Calu3 (cell line): Measurements from ENCODE around the gene SYTL1. TPM values are rescaled to one million over a fixed set of nuclear protein-coding genes. Genes with fewer than 3 reads are reported as not detected.

Source experiments
- BruUV-seq: library from RNA; stranded (reverse); fragments of 400-500 nt; replicated peaks from 2 replicates; lab custom pipeline; 2021; lab: Mats Ljungman, UMichigan
- CTCF ChIA-PET: fragments of 300-600 bp; sonication (Branson Sonifier 250); formaldehyde crosslinking; loops from one replicate; lab custom pipeline; 2022; ENCODE audit warnings: antibody characterized with exemption; lab: Charles Lee
- DNase-seq: peaks from one replicate; pipeline ENCODE4 v3.0.0; 2022
- H3K27ac Mint-ChIP-seq: one replicate; pipeline ENCODE4 v1.8.0; 2022; ENCODE audit warnings: mixed read lengths; ENCODE audit not compliant: unreplicated experiment
- H3K27me3 Mint-ChIP-seq: one replicate; pipeline ENCODE4 v1.8.0; 2022; ENCODE audit warnings: mixed read lengths; ENCODE audit not compliant: unreplicated experiment
- H3K36me3 Mint-ChIP-seq: one replicate; pipeline ENCODE4 v1.8.0; 2022; ENCODE audit warnings: mild to moderate bottlenecking, moderate library complexity, mixed read lengths; ENCODE audit not compliant: insufficient read depth, unreplicated experiment
- H3K4me1 Mint-ChIP-seq: one replicate; pipeline ENCODE4 v1.8.0; 2022; ENCODE audit warnings: mild to moderate bottlenecking, low read depth, mixed read lengths; ENCODE audit not compliant: unreplicated experiment
- H3K4me3 Mint-ChIP-seq: one replicate; pipeline ENCODE4 v1.8.0; 2022; ENCODE audit warnings: mild to moderate bottlenecking, low read depth, moderate library complexity, mixed read lengths; ENCODE audit not compliant: unreplicated experiment
- H3K9me3 Mint-ChIP-seq: one replicate; pipeline ENCODE4 v1.8.0; 2022; ENCODE audit warnings: low read depth, mixed read lengths; ENCODE audit not compliant: unreplicated experiment
- CTCF ChIP-seq: fragments of 200-600 bp; IDR thresholded peaks from one replicate; pipeline ENCODE4 v1.8.0; 2022; ENCODE audit warnings: antibody characterized with exemption; ENCODE audit not compliant: unreplicated experiment
- intact Hi-C: fragments of 100-400 bp; cut with micrococcal nuclease; formaldehyde crosslinking; loops from one replicate; pipeline ENCODE4 v1.10.0; 2022; ENCODE audit not compliant: unreplicated experiment
- total RNA-seq: library from RNA; stranded (reverse); gene quantifications from 2 replicates; pipeline ENCODE4 v1.2.3, GENCODE V29; 2022

SYTL1 gene
- total RNA-seq, 1 experiment from 2014 or later, result 15.0 TPM

GRCh38 chr1:27314169-27314568, 27.7 kb upstream of the SYTL1 start:
- intact Hi-C loops, result no loop called here
- DNase-seq, result no peak
- H3K36me3 Mint-ChIP-seq, result no peaks in the 10 kb centered on the region
- TF ChIP-seq CTCF, result no peak
- H3K9me3 Mint-ChIP-seq, result no peaks in the 10 kb centered on the region
- no peak overlapping the region for H3K4me3 Mint-ChIP-seq
- peaks cover 8% of the 10 kb centered on the region for H3K27me3 Mint-ChIP-seq
- H3K27ac Mint-ChIP-seq, result no peak overlapping the region
- BruUV-seq, result no TSS peak
- CTCF ChIA-PET, result interaction anchor here (0.7 kb wide), 1 partner anchor 105 kb away, joined by 4 read pairs; no protein-coding TSS in a partner anchor
- H3K4me1 Mint-ChIP-seq, result no peaks in the 10 kb centered on the region

GRCh38 chr1:27314737-27315136, 27.1 kb upstream of the SYTL1 start:
- no peak for TF ChIP-seq CTCF
- Mint-ChIP-seq H3K27ac (no peak overlapping the region), H3K4me3 (no peak overlapping the region), H3K9me3 (no peaks in the 10 kb centered on the region), H3K36me3 (no peaks in the 10 kb centered on the region), H3K4me1 (no peaks in the 10 kb centered on the region), H3K27me3 (peaks cover 8% of the 10 kb centered on the region)
- intact Hi-C loops, result no loop called here
- no TSS peak for BruUV-seq
- no peak for DNase-seq
- CTCF ChIA-PET, result interaction anchor here (0.7 kb wide), 1 partner anchor 104 kb away, joined by 4 read pairs; no protein-coding TSS in a partner anchor

GRCh38 chr1:27316860-27317259, 25.0 kb upstream of the SYTL1 start:
- no peaks in the 10 kb centered on the region for H3K4me1 Mint-ChIP-seq
- DNase-seq, result no peak
- intact Hi-C loops, result no loop called here
- peaks cover 3% of the 10 kb centered on the region for H3K36me3 Mint-ChIP-seq
- H3K9me3 Mint-ChIP-seq, result no peaks in the 10 kb centered on the region
- TF ChIP-seq CTCF, result no peak
- CTCF ChIA-PET, result interaction anchor here (0.7 kb wide), 1 partner anchor 11 kb away, joined by 5 read pairs; no protein-coding TSS in a partner anchor
- H3K4me3 Mint-ChIP-seq, result no peak overlapping the region
- H3K27ac Mint-ChIP-seq, result no peak overlapping the region
- BruUV-seq, result no TSS peak
- peaks cover 8% of the 10 kb centered on the region for H3K27me3 Mint-ChIP-seq

- Mint-ChIP-seq H3K27ac (no peak overlapping the region), H3K4me3 (no peak overlapping the region), H3K4me1 (no peaks in the 10 kb centered on the region), H3K36me3 (peaks cover 15% of the 10 kb centered on the region), H3K27me3 (peaks cover 8% of the 10 kb centered on the region), H3K9me3 (no peaks in the 10 kb centered on the region)
- CTCF ChIA-PET, result interaction anchor here (0.6 kb wide), 1 partner anchor 226 kb away, joined by 4 read pairs; no protein-coding TSS in a partner anchor
- intact Hi-C loops, result no loop called here
- no peak for DNase-seq
- no TSS peak for BruUV-seq
- TF ChIP-seq CTCF, result no peak
Measured at GRCh38 chr1:27318136-27318535, 23.7 kb upstream of the SYTL1 start.
